WERI-Rb-1 (cell line): ENCODE data around the gene ARMC8.

ENCODE experiments used
- DNase-seq: peaks from one replicate; pipeline ENCODE4 v3.0.0-alpha.2; 2020
- H3K27ac ChIP-seq: fragments of 250-450 bp; sonication (Bioruptor Pico); 2 replicates; pipeline ENCODE4 v1.5.1; 2020; ENCODE audit warnings: mild to moderate bottlenecking, moderate library complexity
- H3K27me3 ChIP-seq: fragments of 250-450 bp; sonication (Bioruptor Pico); 2 replicates; pipeline ENCODE4 v1.5.1; 2021; ENCODE audit warnings: mild to moderate bottlenecking, low read depth, moderate library complexity; ENCODE audit not compliant: insufficient read depth, severe bottlenecking
- H3K36me3 ChIP-seq: fragments of 250-450 bp; sonication (Bioruptor Pico); 2 replicates; pipeline ENCODE4 v1.5.1; 2020; ENCODE audit warnings: mild to moderate bottlenecking, moderate library complexity
- H3K4me3 ChIP-seq: 2 replicates; pipeline ENCODE4 v1.5.1; 2011; ENCODE audit warnings: low read depth, mild to moderate bottlenecking, control low read depth, low read length
- H3K9me3 ChIP-seq: fragments of 250-450 bp; sonication (Bioruptor Pico); 2 replicates; pipeline ENCODE4 v1.5.1; 2021; ENCODE audit warnings: mild to moderate bottlenecking, moderate library complexity; ENCODE audit not compliant: severe bottlenecking
- CTCF ChIP-seq: IDR thresholded peaks from 2 replicates; pipeline ENCODE4 v1.5.1; 2011; ENCODE audit warnings: low read depth, mild to moderate bottlenecking, control low read depth, inconsistent platforms, low read length

ARMC8 gene

GRCh38 chr3:138213398-138214085, 26.4 kb downstream of the ARMC8 start:
- no peak for DNase-seq
- no peak overlapping the region for H3K27ac ChIP-seq
- no peaks in the 10 kb centered on the region for H3K27me3 ChIP-seq
- H3K9me3 ChIP-seq: no peaks in the 10 kb centered on the region
- no peak for TF ChIP-seq CTCF
- peaks cover 13% of the 10 kb centered on the region for H3K36me3 ChIP-seq
- H3K4me3 ChIP-seq: no peak overlapping the region

- Histone ChIP-seq H3K27ac (no peak overlapping the region), H3K4me3 (no peak overlapping the region), H3K27me3 (no peaks in the 10 kb centered on the region), H3K36me3 (peaks cover 24% of the 10 kb centered on the region), H3K9me3 (no peaks in the 10 kb centered on the region)
- no peak for DNase-seq
- TF ChIP-seq CTCF: no peak
These were observed 32.2 kb downstream of the ARMC8 start for GRCh38 chr3:138219255-138219654.

GRCh38 chr3:138220242-138220641, 33.1 kb downstream of the ARMC8 start:
- Histone ChIP-seq H3K4me3 (no peak overlapping the region), H3K27me3 (no peaks in the 10 kb centered on the region), H3K9me3 (no peaks in the 10 kb centered on the region), H3K36me3 (peaks cover 30% of the 10 kb centered on the region), H3K27ac (no peak overlapping the region)
- TF ChIP-seq CTCF: no peak
- DNase-seq: no peak

GRCh38 chr3:138220788-138221187, 33.7 kb downstream of the ARMC8 start:
- no peak for DNase-seq
- Histone ChIP-seq H3K9me3 (no peaks in the 10 kb centered on the region), H3K27me3 (no peaks in the 10 kb centered on the region), H3K27ac (no peak overlapping the region), H3K4me3 (no peak overlapping the region), H3K36me3 (peaks cover 33% of the 10 kb centered on the region)
- no peak for TF ChIP-seq CTCF

GRCh38 chr3:138222131-138222941, 35.2 kb downstream of the ARMC8 start:
- peaks cover 45% of the 10 kb centered on the region for H3K36me3 ChIP-seq
- no peak for DNase-seq

More at GRCh38 chr3:138222131-138222941, 35.2 kb downstream of the ARMC8 start:
- Histone ChIP-seq H3K9me3 (no peaks in the 10 kb centered on the region), H3K4me3 (no peak overlapping the region), H3K27ac (no peak overlapping the region), H3K27me3 (no peaks in the 10 kb centered on the region)
- no peak for TF ChIP-seq CTCF
